ENCODE measurements around the gene SLC31A1. TPM values are rescaled to one million over a fixed set of nuclear protein-coding genes. Genes with fewer than 3 reads are reported as not detected.

SLC31A1 gene
- total RNA-seq, 1 experiment from 2014 or later: 64.9 TPM

DNA sequence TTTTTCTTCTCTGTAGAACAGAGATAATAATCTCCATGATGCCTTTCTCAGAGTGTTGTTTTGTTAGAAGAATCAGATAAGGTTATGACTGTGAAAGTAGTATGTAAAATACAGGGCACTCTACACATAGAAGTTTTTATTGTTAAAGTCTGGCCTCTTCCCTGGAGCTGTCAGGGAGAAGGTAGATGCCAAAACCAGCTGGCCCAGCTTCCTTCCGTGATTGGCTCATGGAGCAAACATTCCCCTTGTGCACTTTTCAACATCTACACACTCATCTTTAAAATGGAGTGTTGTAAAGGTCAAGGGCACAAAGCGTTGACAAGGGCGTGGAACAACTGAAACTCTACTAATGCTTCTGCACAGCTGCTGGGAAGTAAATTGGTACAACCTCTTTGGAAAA is 89.2 kb downstream of the SLC31A1 start:
- TF ChIP-seq, protein P1, sequence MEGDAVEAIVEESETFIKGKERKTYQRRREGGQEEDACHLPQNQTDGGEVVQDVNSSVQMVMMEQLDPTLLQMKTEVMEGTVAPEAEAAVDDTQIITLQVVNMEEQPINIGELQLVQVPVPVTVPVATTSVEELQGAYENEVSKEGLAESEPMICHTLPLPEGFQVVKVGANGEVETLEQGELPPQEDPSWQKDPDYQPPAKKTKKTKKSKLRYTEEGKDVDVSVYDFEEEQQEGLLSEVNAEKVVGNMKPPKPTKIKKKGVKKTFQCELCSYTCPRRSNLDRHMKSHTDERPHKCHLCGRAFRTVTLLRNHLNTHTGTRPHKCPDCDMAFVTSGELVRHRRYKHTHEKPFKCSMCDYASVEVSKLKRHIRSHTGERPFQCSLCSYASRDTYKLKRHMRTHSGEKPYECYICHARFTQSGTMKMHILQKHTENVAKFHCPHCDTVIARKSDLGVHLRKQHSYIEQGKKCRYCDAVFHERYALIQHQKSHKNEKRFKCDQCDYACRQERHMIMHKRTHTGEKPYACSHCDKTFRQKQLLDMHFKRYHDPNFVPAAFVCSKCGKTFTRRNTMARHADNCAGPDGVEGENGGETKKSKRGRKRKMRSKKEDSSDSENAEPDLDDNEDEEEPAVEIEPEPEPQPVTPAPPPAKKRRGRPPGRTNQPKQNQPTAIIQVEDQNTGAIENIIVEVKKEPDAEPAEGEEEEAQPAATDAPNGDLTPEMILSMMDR (IDR thresholded peaks at IDR 0.05; ENCODE audit: insufficient read depth in 1 of 2, low read depth in 1 of 2, low read length in 1 of 2, severe bottlenecking in 1 of 2, unreplicated experiment in 1 of 2): no peak
- CTCF ChIA-PET: no interaction called here
- POLR2A ChIA-PET: no interaction called here
- Histone ChIP-seq H3K4me1 (no peaks in the 10 kb centered on the region), H3K27me3 (replicated peaks; ENCODE audit: control insufficient read depth, insufficient read depth, low read length) (no peaks in the 10 kb centered on the region), H3K9me3 (no peaks in the 10 kb centered on the region), H3K36me3 (ENCODE audit: control insufficient read depth, insufficient read depth, low read length) (no peaks in the 10 kb centered on the region), H3K4me3 (ENCODE audit: low read depth, low read length) (no peak overlapping the region)
- H3K4me1 Mint-ChIP-seq (ENCODE audit: low read depth, unreplicated experiment): no peaks in the 10 kb centered on the region
- no peak overlapping the region for H3K4me3 Mint-ChIP-seq (ENCODE audit: unreplicated experiment)
- H3K27me3 Mint-ChIP-seq (ENCODE audit: insufficient read depth, unreplicated experiment): no peaks in the 10 kb centered on the region
- H3K27ac Mint-ChIP-seq (ENCODE audit: unreplicated experiment): no peak overlapping the region
- intact Hi-C loops (cut with micrococcal nuclease; ENCODE audit: unreplicated experiment): no loop called here
- no peaks in the 10 kb centered on the region for H3K36me3 Mint-ChIP-seq (ENCODE audit: insufficient read depth, unreplicated experiment)
- BruUV-seq (replicated peaks): no TSS peak
- no peaks in the 10 kb centered on the region for H3K9me3 Mint-ChIP-seq (ENCODE audit: unreplicated experiment)
- no peak for DNase-seq

DNA sequence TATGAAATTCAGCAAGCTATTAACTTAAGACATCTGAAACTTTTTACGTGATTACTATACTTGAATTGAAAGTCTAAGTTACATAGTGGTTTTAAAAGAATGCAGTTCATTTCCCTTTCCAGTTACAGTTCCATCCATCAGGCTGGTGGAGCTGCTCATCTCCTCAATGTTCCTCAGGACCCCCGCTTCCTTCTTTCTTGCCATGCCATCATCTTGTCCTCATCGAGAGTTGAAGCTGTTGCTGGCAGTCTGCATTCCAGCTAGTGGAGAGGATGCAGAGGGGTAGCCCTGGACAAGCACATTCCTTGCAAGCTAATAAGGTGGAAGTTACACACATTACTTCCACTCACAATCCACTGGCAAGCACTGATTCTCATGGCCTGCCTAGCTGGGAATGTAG is 90.6 kb downstream of the SLC31A1 start:
- no peak for DNase-seq
- no peaks in the 10 kb centered on the region for H3K4me1 ChIP-seq
- H3K27me3 ChIP-seq (replicated peaks; ENCODE audit: control insufficient read depth, insufficient read depth, low read length): no peaks in the 10 kb centered on the region
- ChIA-PET POLR2A (no interaction called here), CTCF (no interaction called here)
- H3K9me3 ChIP-seq: no peaks in the 10 kb centered on the region
- intact Hi-C loops (cut with micrococcal nuclease; ENCODE audit: unreplicated experiment): no loop called here
- TF ChIP-seq, protein P1 (IDR thresholded peaks at IDR 0.05; ENCODE audit: insufficient read depth in 1 of 2, low read depth in 1 of 2, low read length in 1 of 2, severe bottlenecking in 1 of 2, unreplicated experiment in 1 of 2): no peak
- no peak overlapping the region for H3K4me3 Mint-ChIP-seq (ENCODE audit: unreplicated experiment)
- no peaks in the 10 kb centered on the region for H3K4me1 Mint-ChIP-seq (ENCODE audit: low read depth, unreplicated experiment)
- no TSS peak for BruUV-seq (replicated peaks)
- no peaks in the 10 kb centered on the region for H3K9me3 Mint-ChIP-seq (ENCODE audit: unreplicated experiment)
- no peaks in the 10 kb centered on the region for H3K36me3 Mint-ChIP-seq (ENCODE audit: insufficient read depth, unreplicated experiment)
- no peaks in the 10 kb centered on the region for H3K36me3 ChIP-seq (ENCODE audit: control insufficient read depth, insufficient read depth, low read length)
- H3K4me3 ChIP-seq (ENCODE audit: low read depth, low read length): no peak overlapping the region
- H3K27me3 Mint-ChIP-seq (ENCODE audit: insufficient read depth, unreplicated experiment): no peaks in the 10 kb centered on the region
- H3K27ac Mint-ChIP-seq (ENCODE audit: unreplicated experiment): no peak overlapping the region

DNA sequence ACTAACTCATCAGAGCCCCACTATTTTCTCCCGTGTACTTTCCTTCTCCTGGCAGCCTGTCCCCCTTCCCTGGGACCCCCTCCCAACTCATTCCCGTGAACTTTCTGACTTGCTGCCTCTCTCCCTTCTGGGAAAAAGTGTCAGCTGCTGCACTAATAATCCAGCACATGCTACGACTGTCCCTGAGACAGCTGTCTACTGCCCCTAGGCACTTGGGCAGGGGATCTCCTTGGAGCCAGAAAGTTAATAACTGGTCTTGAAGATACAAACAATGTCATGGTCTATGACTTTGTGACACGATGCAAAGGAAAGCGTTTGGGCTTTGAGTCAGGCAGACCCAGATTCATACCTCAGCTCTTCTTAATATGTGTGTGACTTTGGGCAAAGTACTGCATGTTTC is 91.9 kb downstream of the SLC31A1 start:
- TF ChIP-seq, protein P1 (IDR thresholded peaks at IDR 0.05; ENCODE audit: insufficient read depth in 1 of 2, low read depth in 1 of 2, low read length in 1 of 2, severe bottlenecking in 1 of 2, unreplicated experiment in 1 of 2): no peak
- Mint-ChIP-seq H3K27ac (ENCODE audit: unreplicated experiment) (no peak overlapping the region), H3K9me3 (ENCODE audit: unreplicated experiment) (no peaks in the 10 kb centered on the region), H3K4me3 (ENCODE audit: unreplicated experiment) (no peak overlapping the region), H3K27me3 (ENCODE audit: insufficient read depth, unreplicated experiment) (no peaks in the 10 kb centered on the region), H3K36me3 (ENCODE audit: insufficient read depth, unreplicated experiment) (no peaks in the 10 kb centered on the region), H3K4me1 (ENCODE audit: low read depth, unreplicated experiment) (no peaks in the 10 kb centered on the region)
- POLR2A ChIA-PET: no interaction called here
- intact Hi-C loops (cut with micrococcal nuclease; ENCODE audit: unreplicated experiment): no loop called here
- no peak overlapping the region for H3K4me3 ChIP-seq (ENCODE audit: low read depth, low read length)
- H3K36me3 ChIP-seq (ENCODE audit: control insufficient read depth, insufficient read depth, low read length): no peaks in the 10 kb centered on the region
- no peaks in the 10 kb centered on the region for H3K27me3 ChIP-seq (replicated peaks; ENCODE audit: control insufficient read depth, insufficient read depth, low read length)
- CTCF ChIA-PET: no interaction called here
- H3K9me3 ChIP-seq: no peaks in the 10 kb centered on the region
- no TSS peak for BruUV-seq (replicated peaks)
- no peaks in the 10 kb centered on the region for H3K4me1 ChIP-seq
- no peak for DNase-seq

Other genes starting within 250 kb of the SLC31A1 start
- not detected in 2 replicates for gene ZNF883, start 209.4 kb upstream of the SLC31A1 start, total RNA-seq (2022)
- gene ZFP37, start 164.8 kb upstream of the SLC31A1 start, total RNA-seq (2022): not detected in 2 replicates
- gene SLC31A2, start 70.5 kb upstream of the SLC31A1 start, total RNA-seq (2022): 4.7 and 5.1 TPM in 2 replicates
- gene FKBP15, start 267 bp upstream of the SLC31A1 start, total RNA-seq (2022): 20.1 TPM in 2 replicates
- gene CDC26, start 54.0 kb downstream of the SLC31A1 start, total RNA-seq (2022): 27.3 and 29.3 TPM in 2 replicates
- gene PRPF4, start 54.1 kb downstream of the SLC31A1 start, total RNA-seq (2022): 37.5 and 38.6 TPM in 2 replicates
- gene RNF183, start 81.8 kb downstream of the SLC31A1 start, total RNA-seq (2022): 1.5 and 3.3 TPM in 2 replicates
- 1.9 and 2.3 TPM in 2 replicates for gene WDR31, start 118.7 kb downstream of the SLC31A1 start, total RNA-seq (2022)
- gene BSPRY, start 128.0 kb downstream of the SLC31A1 start, total RNA-seq (2022): 14.5 and 14.7 TPM in 2 replicates
- gene HDHD3, start 155.4 kb downstream of the SLC31A1 start, total RNA-seq (2022): 60.9 and 64.9 TPM in 2 replicates
- 43.6 and 48.8 TPM in 2 replicates for gene ALAD, start 179.7 kb downstream of the SLC31A1 start, total RNA-seq (2022)
- gene POLE3, start 189.1 kb downstream of the SLC31A1 start, total RNA-seq (2022): 48.8 and 57.2 TPM in 2 replicates
- gene C9orf43, start 189.2 kb downstream of the SLC31A1 start, total RNA-seq (2022): 1.1 and 1.9 TPM in 2 replicates
- gene RGS3, start 242.2 kb downstream of the SLC31A1 start, total RNA-seq (2022): 70.8 and 71.1 TPM in 2 replicates